Mesenchymal stem cell (in vitro differentiated cells and primary cell): ENCODE data around the gene CSHL1.

Experiments
- DNase-seq: peaks from one replicate; pipeline ENCODE4 v3.0.0-alpha.2; 2013
- H2AFZ ChIP-seq: one replicate; pipeline ENCODE4 v1.6.1; 2013; ENCODE audit warnings: low read depth, mild to moderate bottlenecking, control low read depth, inconsistent platforms, low read length, moderate library complexity
- H2AK5ac ChIP-seq: 2 replicates; pipeline ENCODE4 v1.6.1; 2013; ENCODE audit warnings: low read length, moderate library complexity, mild to moderate bottlenecking, inconsistent platforms; ENCODE audit not compliant: severe bottlenecking
- H2BK120ac ChIP-seq: one replicate; pipeline ENCODE4 v1.6.1; 2013; ENCODE audit warnings: low read depth, mild to moderate bottlenecking, inconsistent platforms, low read length, moderate library complexity
- H2BK12ac ChIP-seq, 2 experiments: one replicate each; pipeline ENCODE4 v1.6.1; 2013; ENCODE audit warnings: inconsistent platforms in 2 of 2, low read length in 2 of 2, mild to moderate bottlenecking in 2 of 2, moderate library complexity in 2 of 2, control low read depth in 1 of 2
- H2BK15ac ChIP-seq: one replicate; pipeline ENCODE4 v1.6.1; 2013; ENCODE audit warnings: mild to moderate bottlenecking, low read depth, inconsistent platforms; ENCODE audit not compliant: poor library complexity, severe bottlenecking
- H2BK5ac ChIP-seq: 2 replicates; pipeline ENCODE4 v1.6.1; 2013; ENCODE audit warnings: low read depth, mild to moderate bottlenecking, low read length, control low read depth, inconsistent platforms; ENCODE audit not compliant: poor library complexity, severe bottlenecking
- H3K14ac ChIP-seq, 2 experiments: one replicate each; pipeline ENCODE4 v1.6.1; 2013; ENCODE audit warnings: inconsistent platforms in 2 of 2, low read length in 2 of 2, control low read depth in 1 of 2, mild to moderate bottlenecking in 1 of 2, moderate library complexity in 1 of 2
- H3K18ac ChIP-seq, 2 experiments: one replicate each; pipeline ENCODE4 v1.6.1; 2013; ENCODE audit warnings: inconsistent platforms in 2 of 2, low read length in 2 of 2, control low read depth in 1 of 2, low read depth in 1 of 2, mild to moderate bottlenecking in 1 of 2
- H3K23ac ChIP-seq, 2 experiments: one replicate each; pipeline ENCODE4 v1.6.1; 2013; ENCODE audit warnings: inconsistent platforms in 2 of 2, low read length in 2 of 2, mild to moderate bottlenecking in 2 of 2, moderate library complexity in 2 of 2, control low read depth in 1 of 2
- H3K27ac ChIP-seq: 2 replicates; pipeline ENCODE4 v1.5.1; 2013; ENCODE audit warnings: mild to moderate bottlenecking, moderate library complexity, low read length, control low read depth, inconsistent platforms; ENCODE audit not compliant: poor library complexity, severe bottlenecking
- H3K27me3 ChIP-seq, 2 experiments: 2 replicates each; pipeline versions ENCODE4 v1.6.1 to v1.7.0; 2013; ENCODE audit warnings: low read length in 2 of 2, mild to moderate bottlenecking in 2 of 2, moderate library complexity in 2 of 2, control low read depth in 1 of 2, inconsistent platforms in 1 of 2; ENCODE audit not compliant: control insufficient read depth in 1 of 2, insufficient read depth in 1 of 2
- H3K36me3 ChIP-seq, 2 experiments: 2 replicates each; pipeline versions ENCODE4 v1.6.1 to v1.7.0; 2013; ENCODE audit warnings: low read length in 2 of 2, control low read depth in 1 of 2, inconsistent platforms in 1 of 2, low read depth in 1 of 2, mild to moderate bottlenecking in 1 of 2; ENCODE audit not compliant: insufficient read depth in 2 of 2, control insufficient read depth in 1 of 2
- H3K4ac ChIP-seq, 2 experiments: one replicate each; pipeline ENCODE4 v1.6.1; 2013; ENCODE audit warnings: inconsistent platforms in 2 of 2, low read length in 2 of 2, mild to moderate bottlenecking in 2 of 2, moderate library complexity in 2 of 2, control low read depth in 1 of 2, low read depth in 1 of 2
- H3K4me1 ChIP-seq: 2 replicates; pipeline ENCODE4 v1.6.1; 2013; ENCODE audit warnings: low read depth, low read length, control low read depth; ENCODE audit not compliant: control insufficient read depth, insufficient read depth
- H3K4me2 ChIP-seq: 2 replicates; pipeline ENCODE4 v1.6.1; 2013; ENCODE audit warnings: low read length, mild to moderate bottlenecking, inconsistent platforms; ENCODE audit not compliant: poor library complexity, severe bottlenecking
- H3K4me3 ChIP-seq, 2 experiments: 2 replicates each; pipeline versions ENCODE4 v1.5.1 to v1.7.0; 2013; ENCODE audit warnings: low read length in 2 of 2, mild to moderate bottlenecking in 2 of 2, control low read depth in 1 of 2, low read depth in 1 of 2; ENCODE audit not compliant: insufficient read depth in 1 of 2
- H3K79me1 ChIP-seq: replicated peaks from 2 replicates; pipeline ENCODE4 v1.6.1; 2013; ENCODE audit warnings: mild to moderate bottlenecking, control low read depth, low read length, inconsistent platforms; ENCODE audit not compliant: poor library complexity, severe bottlenecking
- H3K9ac ChIP-seq: 2 replicates; pipeline ENCODE4 v1.7.0; 2013; ENCODE audit warnings: mild to moderate bottlenecking, low read length, moderate library complexity
- H3K9me3 ChIP-seq: 2 replicates; pipeline ENCODE4 v1.7.0; 2013; ENCODE audit warnings: mild to moderate bottlenecking, low read length; ENCODE audit not compliant: control insufficient read depth
- H4K8ac ChIP-seq: one replicate; pipeline ENCODE4 v1.6.1; 2013; ENCODE audit warnings: inconsistent platforms, mild to moderate bottlenecking, low read length, moderate library complexity
- H4K91ac ChIP-seq: one replicate; pipeline ENCODE4 v1.6.1; 2013; ENCODE audit warnings: mild to moderate bottlenecking, low read length, inconsistent platforms
- WGBS: methylation state at CpG from one replicate; pipeline ENCODE4 v1.1.7; 2013; ENCODE audit warnings: mixed read lengths; 5-methylcytosine and 5-hydroxymethylcytosine counted together

Gene CSHL1

DNA sequence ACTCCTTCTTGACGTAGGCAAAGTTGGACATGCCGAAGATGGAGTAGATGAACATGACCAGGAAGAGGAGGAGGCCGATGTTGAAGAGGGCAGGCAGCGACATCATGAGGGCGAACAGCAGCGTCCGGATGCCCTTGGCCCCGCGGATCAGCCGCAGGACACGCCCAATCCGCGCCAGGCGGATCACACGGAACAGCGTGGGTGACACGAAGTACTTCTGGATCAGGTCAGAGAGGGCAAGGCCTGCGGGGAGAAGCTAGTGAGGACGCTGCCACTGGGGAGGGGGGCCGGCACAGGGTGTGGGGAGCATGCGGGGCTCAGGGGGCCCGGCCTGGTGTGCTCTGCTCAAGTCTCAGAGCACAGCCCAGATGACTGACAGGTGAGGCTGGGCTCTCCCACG lies 30.7 kb upstream of the CSHL1 start:
- no peak overlapping the region for H3K27ac ChIP-seq
- peaks cover 12% of the 10 kb centered on the region for H3K4me1 ChIP-seq
- no peak overlapping the region for H2BK12ac ChIP-seq
- no peak overlapping the region for H3K18ac ChIP-seq
- no peak overlapping the region for H2BK5ac ChIP-seq
- H3K79me1 ChIP-seq = no peaks in the 10 kb centered on the region
- H2BK120ac ChIP-seq = no peak overlapping the region
- H2BK15ac ChIP-seq = no peak overlapping the region
- H2AK5ac ChIP-seq = no peak overlapping the region
- no peak overlapping the region for H3K14ac ChIP-seq
- WGBS = 91% methylated on average over 23 of the region's 23 CpGs
- no peak overlapping the region for H4K91ac ChIP-seq
- H3K9ac ChIP-seq = no peak overlapping the region
- no peaks in the 10 kb centered on the region for H3K9me3 ChIP-seq
- H3K4me2 ChIP-seq = no peak overlapping the region
- H3K4me3 ChIP-seq = no peak overlapping the region
- DNase-seq = no peak
- no peak overlapping the region for H2AFZ ChIP-seq
- H3K4ac ChIP-seq = no peak overlapping the region
- H3K36me3 ChIP-seq = no peaks in the 10 kb centered on the region
- H4K8ac ChIP-seq = no peak overlapping the region
- peaks cover 0 to 22% of the 10 kb centered on the region in 2 experiments for H3K27me3 ChIP-seq
- no peak overlapping the region for H3K23ac ChIP-seq

DNA sequence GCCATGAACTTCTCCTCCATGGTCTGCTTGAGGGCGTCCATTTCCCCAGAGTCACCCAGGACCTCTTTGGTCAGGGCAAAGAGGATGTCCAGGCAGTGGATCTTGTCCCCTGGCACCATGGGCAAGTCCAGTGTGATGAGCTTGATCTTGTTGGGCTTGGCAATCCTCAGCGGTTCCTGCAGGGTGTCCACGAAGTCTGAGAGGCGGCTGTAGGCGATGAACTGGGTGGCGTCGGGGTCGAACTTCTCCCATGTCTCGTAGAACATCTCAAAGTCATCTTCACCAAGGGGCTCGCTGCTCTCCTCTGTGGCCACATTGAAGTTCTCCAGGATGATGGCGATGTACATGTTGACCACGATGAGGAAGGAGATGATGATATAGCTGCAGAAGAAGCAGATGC lies 30.1 kb upstream of the CSHL1 start:
- H4K8ac ChIP-seq = no peak overlapping the region
- H3K23ac ChIP-seq = no peak overlapping the region
- no peak overlapping the region for H3K4me2 ChIP-seq
- no peak overlapping the region for H2BK120ac ChIP-seq
- H3K4ac ChIP-seq = no peak overlapping the region
- no peak overlapping the region for H3K27ac ChIP-seq
- no peak overlapping the region for H3K9ac ChIP-seq
- no peak overlapping the region for H2BK5ac ChIP-seq
- peaks cover 0 to 27% of the 10 kb centered on the region in 2 experiments for H3K27me3 ChIP-seq
- H2AK5ac ChIP-seq = no peak overlapping the region
- DNase-seq = no peak
- H3K14ac ChIP-seq = no peak overlapping the region
- H2AFZ ChIP-seq = no peak overlapping the region
- H2BK12ac ChIP-seq = no peak overlapping the region
- H3K9me3 ChIP-seq = no peaks in the 10 kb centered on the region
- WGBS = 96% methylated on average over 12 of the region's 12 CpGs
- no peaks in the 10 kb centered on the region for H3K36me3 ChIP-seq
- H3K18ac ChIP-seq = no peak overlapping the region
- H4K91ac ChIP-seq = no peak overlapping the region
- H3K4me1 ChIP-seq = peaks cover 9% of the 10 kb centered on the region
- no peak overlapping the region for H3K4me3 ChIP-seq
- no peak overlapping the region for H2BK15ac ChIP-seq
- no peaks in the 10 kb centered on the region for H3K79me1 ChIP-seq

DNA sequence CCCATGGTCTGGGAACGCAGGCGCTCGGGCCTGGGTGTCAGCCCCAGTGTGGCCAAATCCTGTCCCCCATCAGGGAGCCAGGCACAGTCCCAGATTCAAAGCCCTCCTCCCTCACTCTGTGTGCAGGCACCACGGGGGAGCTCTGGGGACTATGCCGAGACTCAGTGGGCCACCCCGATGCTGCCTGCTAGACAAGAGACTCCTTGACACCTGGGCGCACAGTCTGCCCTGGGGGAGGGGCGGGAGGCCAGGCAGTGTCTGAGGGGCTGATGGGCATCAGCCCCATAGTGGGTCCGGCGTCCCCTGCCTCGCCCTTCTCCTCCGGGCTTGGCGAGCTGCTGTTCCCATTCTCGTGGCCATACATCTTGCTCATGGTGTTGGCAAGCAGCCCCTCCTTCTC lies 29.5 kb upstream of the CSHL1 start:
- Histone ChIP-seq H3K27me3 (peaks cover under 1 to 31% of the 10 kb centered on the region in 2 experiments), H3K27ac (no peak overlapping the region), H3K4me3 (no peak overlapping the region), H3K23ac (no peak overlapping the region), H2BK5ac (no peak overlapping the region), H3K36me3 (no peaks in the 10 kb centered on the region), H4K91ac (no peak overlapping the region), H2BK12ac (no peak overlapping the region), H3K4me2 (no peak overlapping the region), H3K9me3 (no peaks in the 10 kb centered on the region), H2AFZ (no peak overlapping the region), H3K18ac (no peak overlapping the region), H2BK120ac (no peak overlapping the region), H2BK15ac (no peak overlapping the region), H4K8ac (no peak overlapping the region), H3K9ac (no peak overlapping the region), H3K4me1 (peaks cover 3% of the 10 kb centered on the region), H2AK5ac (no peak overlapping the region), H3K4ac (no peak overlapping the region), H3K14ac (no peak overlapping the region), H3K79me1 (no peaks in the 10 kb centered on the region)
- no peak for DNase-seq
- 91% methylated on average over 14 of the region's 14 CpGs for WGBS

DNA sequence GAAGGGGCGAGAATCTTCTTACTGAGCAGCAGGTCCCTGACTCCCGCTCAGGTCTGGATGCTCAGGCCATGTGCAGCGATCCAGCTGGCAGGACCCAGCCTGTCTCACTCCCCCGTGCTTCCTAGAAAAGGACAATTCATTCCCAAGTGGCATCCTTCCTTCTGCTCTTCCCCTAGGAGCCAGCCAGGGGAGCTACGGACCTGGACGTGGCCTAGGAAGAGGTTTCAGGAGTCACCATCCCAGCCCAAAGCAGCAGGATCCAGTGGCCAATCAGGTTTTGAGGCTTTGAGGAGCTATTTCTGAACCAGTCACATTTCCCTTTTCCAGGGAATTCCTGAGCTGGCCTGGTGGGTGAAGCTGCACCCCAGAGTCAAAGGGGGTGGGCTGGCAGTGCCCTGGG lies 28.8 kb upstream of the CSHL1 start:
- H2AFZ ChIP-seq = no peak overlapping the region
- H3K9me3 ChIP-seq = no peaks in the 10 kb centered on the region
- H3K9ac ChIP-seq = no peak overlapping the region
- 67% methylated on average over 5 of the region's 6 CpGs for WGBS
- H4K8ac ChIP-seq = no peak overlapping the region
- H2BK120ac ChIP-seq = no peak overlapping the region
- H3K27me3 ChIP-seq = peaks cover 6 to 37% of the 10 kb centered on the region in 2 experiments
- H3K4me3 ChIP-seq = no peak overlapping the region
- H3K14ac ChIP-seq = no peak overlapping the region
- no peak overlapping the region for H3K18ac ChIP-seq
- H2AK5ac ChIP-seq = no peak overlapping the region
- no peak overlapping the region for H2BK15ac ChIP-seq
- no peaks in the 10 kb centered on the region for H3K4me1 ChIP-seq
- no peak overlapping the region for H3K23ac ChIP-seq
- H3K36me3 ChIP-seq = no peaks in the 10 kb centered on the region
- H3K4me2 ChIP-seq = no peak overlapping the region
- no peak overlapping the region for H3K27ac ChIP-seq
- H4K91ac ChIP-seq = no peak overlapping the region
- no peak overlapping the region for H2BK12ac ChIP-seq
- no peaks in the 10 kb centered on the region for H3K79me1 ChIP-seq
- no peak for DNase-seq
- H3K4ac ChIP-seq = no peak overlapping the region
- H2BK5ac ChIP-seq = no peak overlapping the region
